Natural killer cell (primary cell): ENCODE measurements around the gene NSD1. TPM values are rescaled to one million over a fixed set of nuclear protein-coding genes. Genes with fewer than 3 reads are reported as not detected.

ENCODE experiments used
- ATAC-seq, 3 donors: fragments of 150-1000 bp in 2 of 3; fragments of 200-7000 bp in 1 of 3; cut with Tn5 transposase; 1 replicate in 1 of 3; 2 replicates in 2 of 3; pipeline ENCODE4 v1.10.0; 2021; ENCODE audit warnings: mild to moderate bottlenecking in 2 of 3, moderate library complexity in 2 of 3
- DNase-seq, 2 donors: peaks; one replicate each; pipeline versions ENCODE4 v3.0.0 to v3.0.0-alpha.2; 2013 to 2021; ENCODE audit warnings: mixed read lengths in 1 of 2
- H3K27ac ChIP-seq: one replicate; pipeline ENCODE4 v1.5.1; 2013; ENCODE audit warnings: mild to moderate bottlenecking, low read length
- H3K27me3 ChIP-seq: one replicate; pipeline ENCODE4 v1.6.1; 2013; ENCODE audit warnings: low read length; ENCODE audit not compliant: control insufficient read depth, insufficient read depth
- H3K36me3 ChIP-seq: one replicate; pipeline ENCODE4 v1.6.1; 2013; ENCODE audit warnings: low read length; ENCODE audit not compliant: control insufficient read depth, insufficient read depth
- H3K4me1 ChIP-seq: one replicate; pipeline ENCODE4 v1.6.1; 2013; ENCODE audit warnings: low read length; ENCODE audit not compliant: control insufficient read depth, insufficient read depth
- H3K4me3 ChIP-seq: one replicate; pipeline ENCODE4 v1.5.1; 2013; ENCODE audit warnings: low read length
- H3K9me3 ChIP-seq: one replicate; pipeline ENCODE4 v1.6.1; 2013; ENCODE audit warnings: low read length; ENCODE audit not compliant: control insufficient read depth, insufficient read depth
- H3K27ac Mint-ChIP-seq, 2 donors: one replicate each; pipeline ENCODE4 v1.8.0; 2022; ENCODE audit warnings: mild to moderate bottlenecking in 2 of 2, mixed read lengths in 2 of 2, moderate library complexity in 1 of 2
- H3K27me3 Mint-ChIP-seq, 2 donors: one replicate each; pipeline ENCODE4 v1.8.0; 2022; ENCODE audit warnings: low read depth in 2 of 2, mixed read lengths in 2 of 2
- H3K36me3 Mint-ChIP-seq: one replicate; pipeline ENCODE4 v1.8.0; 2022; ENCODE audit warnings: mixed read lengths
- H3K4me1 Mint-ChIP-seq, 2 donors: one replicate each; pipeline ENCODE4 v1.8.0; 2022; ENCODE audit warnings: mixed read lengths in 2 of 2
- H3K4me3 Mint-ChIP-seq: one replicate; pipeline ENCODE4 v1.8.0; 2022; ENCODE audit warnings: mild to moderate bottlenecking, moderate library complexity, mixed read lengths
- H3K9me3 Mint-ChIP-seq, 2 donors: one replicate each; pipeline ENCODE4 v1.8.0; 2022; ENCODE audit warnings: mixed read lengths in 2 of 2
- WGBS: methylation state at CpG from one replicate; pipeline ENCODE4 v1.1.7; 2013; ENCODE audit warnings: missing lambda C conversion rate; ENCODE audit not compliant: insufficient coverage; 5-methylcytosine and 5-hydroxymethylcytosine counted together
- intact Hi-C: fragments of 100-400 bp; cut with micrococcal nuclease; formaldehyde crosslinking; loops from one replicate; pipeline ENCODE4 v1.14.2; 2022
- total RNA-seq, 4 donors: library from RNA; stranded (reverse); fragments of 120-200 nt in 1 of 4; gene quantifications; one replicate each; pipeline versions ENCODE4 v1.2.3 to v1.2.4, GENCODE V29; 2013 to 2022
- TF ChIP-seq, protein P1 (sequence below): fragments of 200-600 bp; IDR thresholded peaks from one replicate; pipeline ENCODE4 v1.8.0; 2022; ENCODE audit warnings: antibody characterized with exemption

NSD1 gene
- total RNA-seq, 3 donors from 2014 or later (not counting 1 experiment from before 2014, with no cell fraction given), result 117 to 147 (median 143) TPM

DNA sequence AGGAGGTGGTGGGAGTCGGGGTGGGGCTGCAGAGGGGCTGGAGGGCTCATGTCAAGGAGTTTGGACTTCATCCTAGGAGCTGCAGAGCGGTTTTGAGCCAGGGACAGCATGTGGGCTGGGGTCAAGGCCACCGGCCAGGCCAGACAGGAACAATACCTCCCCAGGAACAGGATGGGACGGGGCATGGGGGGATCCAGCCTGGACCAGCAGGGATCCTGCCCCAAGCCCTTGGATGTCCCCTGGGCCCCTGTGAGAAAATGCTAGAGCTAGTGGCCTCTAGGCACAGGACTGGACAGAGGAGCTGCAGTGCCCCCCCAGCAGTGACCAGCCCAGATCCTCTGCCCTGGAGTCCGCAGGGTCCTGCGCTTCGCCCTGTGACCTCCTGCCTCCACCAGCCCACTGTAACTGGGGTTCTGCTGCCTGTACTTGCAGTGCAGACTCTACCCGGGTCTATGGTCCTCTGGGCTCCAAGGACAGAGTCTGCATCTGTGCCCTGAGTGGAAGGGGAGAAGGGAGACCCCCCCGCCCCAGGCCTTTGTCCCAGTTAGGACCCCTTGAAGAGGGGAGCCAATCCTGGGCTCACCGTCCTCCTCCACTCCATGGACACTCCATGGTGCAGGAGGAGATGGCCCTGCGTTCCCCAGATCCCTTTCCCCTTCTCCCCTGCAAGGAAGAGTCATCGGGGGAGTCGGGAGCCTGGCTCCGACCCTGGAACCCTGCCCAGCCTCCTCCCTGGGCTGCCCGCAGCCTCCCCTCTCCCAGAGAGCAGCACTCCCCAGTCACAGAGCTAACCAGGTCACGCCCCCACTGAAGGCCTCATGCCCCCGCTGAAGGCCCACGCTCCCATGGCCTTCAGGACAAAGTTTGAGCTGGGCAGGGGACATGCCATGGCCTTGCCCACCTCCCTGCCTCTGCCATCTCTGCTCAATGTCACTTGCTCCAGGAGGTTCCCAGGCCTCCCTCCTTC, 181.1 kb downstream of the NSD1 start:
- peaks cover 41% of the 10 kb centered on the region for H3K4me1 ChIP-seq
- H3K9me3 Mint-ChIP-seq, result no peaks in the 10 kb centered on the region
- peaks cover 26 to 35% of the 10 kb centered on the region in 2 donors for H3K4me1 Mint-ChIP-seq
- no peak overlapping the region for H3K4me3 ChIP-seq
- H3K36me3 ChIP-seq, result no peaks in the 10 kb centered on the region
- no peak for ATAC-seq
- no peaks in the 10 kb centered on the region for H3K27me3 ChIP-seq
- 95% methylated on average over 17 of the region's 18 CpGs for WGBS
- intact Hi-C loops, result loop anchor here (5.0 kb wide), 2 partner anchors 43 to 138 kb away; partner anchors contain the start of gene RGS14
- no peaks in the 10 kb centered on the region for H3K9me3 ChIP-seq
- no peak overlapping the region for H3K4me3 Mint-ChIP-seq
- no peak overlapping the region for H3K27ac Mint-ChIP-seq
- H3K36me3 Mint-ChIP-seq, result no peaks in the 10 kb centered on the region
- TF ChIP-seq, protein P1, sequence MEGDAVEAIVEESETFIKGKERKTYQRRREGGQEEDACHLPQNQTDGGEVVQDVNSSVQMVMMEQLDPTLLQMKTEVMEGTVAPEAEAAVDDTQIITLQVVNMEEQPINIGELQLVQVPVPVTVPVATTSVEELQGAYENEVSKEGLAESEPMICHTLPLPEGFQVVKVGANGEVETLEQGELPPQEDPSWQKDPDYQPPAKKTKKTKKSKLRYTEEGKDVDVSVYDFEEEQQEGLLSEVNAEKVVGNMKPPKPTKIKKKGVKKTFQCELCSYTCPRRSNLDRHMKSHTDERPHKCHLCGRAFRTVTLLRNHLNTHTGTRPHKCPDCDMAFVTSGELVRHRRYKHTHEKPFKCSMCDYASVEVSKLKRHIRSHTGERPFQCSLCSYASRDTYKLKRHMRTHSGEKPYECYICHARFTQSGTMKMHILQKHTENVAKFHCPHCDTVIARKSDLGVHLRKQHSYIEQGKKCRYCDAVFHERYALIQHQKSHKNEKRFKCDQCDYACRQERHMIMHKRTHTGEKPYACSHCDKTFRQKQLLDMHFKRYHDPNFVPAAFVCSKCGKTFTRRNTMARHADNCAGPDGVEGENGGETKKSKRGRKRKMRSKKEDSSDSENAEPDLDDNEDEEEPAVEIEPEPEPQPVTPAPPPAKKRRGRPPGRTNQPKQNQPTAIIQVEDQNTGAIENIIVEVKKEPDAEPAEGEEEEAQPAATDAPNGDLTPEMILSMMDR, result no peak
- no peak overlapping the region for H3K27ac ChIP-seq
- no peak for DNase-seq
- no peaks in the 10 kb centered on the region for H3K27me3 Mint-ChIP-seq

DNA sequence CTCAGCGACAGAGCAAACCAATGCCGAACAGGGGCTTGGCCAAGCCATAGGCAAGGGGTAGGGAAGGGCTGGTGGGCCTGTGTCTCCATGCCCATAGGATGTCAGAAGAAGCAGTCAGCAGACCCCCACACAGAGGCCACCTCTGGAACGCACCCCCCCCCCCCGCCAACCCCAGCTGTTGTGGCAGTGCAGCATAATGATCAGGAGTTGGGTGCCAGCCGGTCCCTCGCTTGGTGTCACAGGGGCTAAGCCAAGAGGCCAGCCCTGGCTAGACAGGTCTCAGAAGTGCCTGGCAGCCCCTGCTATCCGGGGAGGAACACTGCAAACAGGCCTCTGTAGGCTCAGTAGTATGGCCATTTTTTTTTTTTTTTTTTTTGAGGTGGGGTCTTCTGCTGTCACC, 181.8 kb downstream of the NSD1 start:
- TF ChIP-seq, protein P1, result no peak
- Mint-ChIP-seq H3K27ac (no peak overlapping the region), H3K27me3 (no peaks in the 10 kb centered on the region), H3K4me3 (no peak overlapping the region), H3K4me1 (peaks cover 21 to 30% of the 10 kb centered on the region in 2 donors), H3K9me3 (no peaks in the 10 kb centered on the region), H3K36me3 (no peaks in the 10 kb centered on the region)
- Histone ChIP-seq H3K9me3 (no peaks in the 10 kb centered on the region), H3K27me3 (no peaks in the 10 kb centered on the region), H3K4me3 (no peak overlapping the region), H3K4me1 (peaks cover 41% of the 10 kb centered on the region), H3K36me3 (no peaks in the 10 kb centered on the region), H3K27ac (no peak overlapping the region)
- ATAC-seq (no peak), DNase-seq (no peak)
- 96% methylated on average over 7 of the region's 7 CpGs for WGBS
- intact Hi-C loops, result loop anchor here (5.0 kb wide), 1 partner anchor 137 kb away; no protein-coding TSS in a partner anchor

DNA sequence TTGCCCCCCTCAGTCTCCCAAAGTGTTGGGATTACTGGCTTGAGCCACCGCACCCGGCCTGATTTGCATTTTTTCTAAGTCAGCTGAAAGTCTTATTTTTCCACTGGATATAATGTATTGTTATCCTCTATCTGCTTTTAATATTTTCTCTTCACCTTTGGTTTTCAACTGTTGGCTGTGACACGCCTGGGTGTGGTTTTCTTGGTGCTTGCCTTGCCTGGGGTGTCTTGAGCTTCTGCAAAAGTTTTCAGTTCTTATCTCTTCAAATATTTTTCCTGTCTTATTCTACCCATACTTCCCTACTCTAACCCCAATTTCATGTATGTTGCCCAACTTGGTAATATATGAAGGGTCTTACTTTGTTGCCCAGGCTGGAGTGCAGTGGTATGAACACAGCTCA, 182.4 kb downstream of the NSD1 start:
- intact Hi-C loops, result loop anchor here (5.0 kb wide), 1 partner anchor 136 kb away; no protein-coding TSS in a partner anchor
- peaks cover 1% of the 10 kb centered on the region for H3K36me3 ChIP-seq
- no peaks in the 10 kb centered on the region for H3K9me3 Mint-ChIP-seq
- peaks cover 16 to 25% of the 10 kb centered on the region in 2 donors for H3K4me1 Mint-ChIP-seq
- no peak overlapping the region for H3K27ac ChIP-seq
- no peaks in the 10 kb centered on the region for H3K9me3 ChIP-seq
- peaks cover 40% of the 10 kb centered on the region for H3K4me1 ChIP-seq
- DNase-seq, result no peak
- no CpG with 5 or more reads among the region's 3 CpGs for WGBS
- no peaks in the 10 kb centered on the region for H3K27me3 ChIP-seq
- no peak overlapping the region for H3K27ac Mint-ChIP-seq
- no peaks in the 10 kb centered on the region for H3K36me3 Mint-ChIP-seq
- H3K4me3 Mint-ChIP-seq, result no peak overlapping the region
- no peaks in the 10 kb centered on the region for H3K27me3 Mint-ChIP-seq
- no peak for ATAC-seq
- TF ChIP-seq, protein P1, result no peak
- no peak overlapping the region for H3K4me3 ChIP-seq
